Upper lobe of right lung (tissue), 1 donor: ENCODE results near the gene TGFBRAP1. TPM values are rescaled to one million over a fixed set of nuclear protein-coding genes. Genes with fewer than 3 reads are reported as not detected.

Experiments used
- ATAC-seq: fragments of 200-7000 bp; cut with Tn5 transposase; one replicate; pipeline ENCODE4 v1.9.1; 2020; ENCODE audit warnings: mild to moderate bottlenecking, moderate library complexity
- DNase-seq: peaks from one replicate; pipeline ENCODE4 v3.0.0-alpha.2; 2020
- H3K27ac ChIP-seq: fragments of 200-600 bp; one replicate; pipeline ENCODE4 v1.8.0; 2022
- H3K27me3 ChIP-seq: fragments of 200-600 bp; one replicate; pipeline ENCODE4 v1.8.0; 2022; ENCODE audit warnings: mild to moderate bottlenecking
- H3K36me3 ChIP-seq: fragments of 200-600 bp; one replicate; pipeline ENCODE4 v1.8.0; 2022
- H3K4me1 ChIP-seq: fragments of 200-600 bp; one replicate; pipeline ENCODE4 v1.8.0; 2022
- H3K4me3 ChIP-seq: fragments of 200-600 bp; one replicate; pipeline ENCODE4 v1.8.0; 2022; ENCODE audit warnings: mild to moderate bottlenecking
- H3K9me3 ChIP-seq: fragments of 200-600 bp; one replicate; pipeline ENCODE4 v1.8.0; 2022
- CTCF ChIP-seq: fragments of 200-600 bp; IDR thresholded peaks from one replicate; pipeline ENCODE4 v1.8.0; 2022; ENCODE audit warnings: antibody characterized with exemption
- intact Hi-C: fragments of 100-400 bp; cut with DNase I; formaldehyde crosslinking; loops from one replicate; pipeline ENCODE4 v1.11.0; 2022
- total RNA-seq: library from RNA; stranded (reverse); fragmentation: NEBNext Ultra II Directional; extraction: Animal tissue kit (Norgen Biotek cat#: 25700); gene quantifications from one replicate; pipeline ENCODE4 v1.2.1, GENCODE V29; 2021
- donor health status: DM: no; HTN: yes; CAD: no; lungs with severe emphysema.

TGFBRAP1 gene
- total RNA-seq, 1 donor from 2014 or later, result 22.9 TPM

GRCh38 chr2:105280281-105280680 lies 49.3 kb downstream of the TGFBRAP1 start:
- DNase-seq (no peak), ATAC-seq (no peak)
- intact Hi-C loops, result no loop called here
- no peaks in the 10 kb centered on the region for H3K9me3 ChIP-seq
- H3K27me3 ChIP-seq, result no peaks in the 10 kb centered on the region
- H3K4me3 ChIP-seq, result no peak overlapping the region
- no peaks in the 10 kb centered on the region for H3K4me1 ChIP-seq
- no peak overlapping the region for H3K27ac ChIP-seq
- peaks cover 89% of the 10 kb centered on the region for H3K36me3 ChIP-seq
- TF ChIP-seq CTCF, result no peak

- Histone ChIP-seq H3K36me3 (peaks cover 89% of the 10 kb centered on the region), H3K27ac (no peak overlapping the region), H3K9me3 (no peaks in the 10 kb centered on the region), H3K4me3 (no peak overlapping the region), H3K4me1 (no peaks in the 10 kb centered on the region), H3K27me3 (no peaks in the 10 kb centered on the region)
- DNase-seq, result no peak
- no peak for ATAC-seq
- intact Hi-C loops, result no loop called here
- no peak for TF ChIP-seq CTCF
Observed at GRCh38 chr2:105279126-105279525, 50.4 kb downstream of the TGFBRAP1 start.

- Histone ChIP-seq H3K4me1 (no peaks in the 10 kb centered on the region), H3K36me3 (peaks cover 89% of the 10 kb centered on the region), H3K4me3 (no peak overlapping the region), H3K27ac (no peak overlapping the region), H3K27me3 (no peaks in the 10 kb centered on the region), H3K9me3 (no peaks in the 10 kb centered on the region)
- no peak for TF ChIP-seq CTCF
- intact Hi-C loops, result no loop called here
- DNase-seq (no peak), ATAC-seq (no peak)
Observed at GRCh38 chr2:105278654-105279053, 50.9 kb downstream of the TGFBRAP1 start.

GRCh38 chr2:105274046-105274445 lies 55.5 kb downstream of the TGFBRAP1 start:
- TF ChIP-seq CTCF, result no peak
- no peaks in the 10 kb centered on the region for H3K9me3 ChIP-seq
- H3K4me1 ChIP-seq, result no peaks in the 10 kb centered on the region
- H3K27me3 ChIP-seq, result no peaks in the 10 kb centered on the region
- intact Hi-C loops, result no loop called here
- H3K4me3 ChIP-seq, result no peak overlapping the region
- no peak overlapping the region for H3K27ac ChIP-seq
- ATAC-seq, result peak; percentile 23
- DNase-seq, result no peak
- H3K36me3 ChIP-seq, result peaks cover 97% of the 10 kb centered on the region

- H3K27ac ChIP-seq, result no peak overlapping the region
- intact Hi-C loops, result no loop called here
- no peaks in the 10 kb centered on the region for H3K27me3 ChIP-seq
- ATAC-seq (no peak), DNase-seq (no peak)
- H3K36me3 ChIP-seq, result peaks cover 100% of the 10 kb centered on the region
- no peak for TF ChIP-seq CTCF
- no peaks in the 10 kb centered on the region for H3K4me1 ChIP-seq
- no peak overlapping the region for H3K4me3 ChIP-seq
- H3K9me3 ChIP-seq, result no peaks in the 10 kb centered on the region
Observed at GRCh38 chr2:105272176-105272575, 57.4 kb downstream of the TGFBRAP1 start.

GRCh38 chr2:105271393-105272045 lies 58.0 kb downstream of the TGFBRAP1 start:
- no peak for DNase-seq
- intact Hi-C loops, result no loop called here
- Histone ChIP-seq H3K4me3 (no peak overlapping the region), H3K9me3 (no peaks in the 10 kb centered on the region), H3K27me3 (no peaks in the 10 kb centered on the region), H3K27ac (no peak overlapping the region), H3K4me1 (no peaks in the 10 kb centered on the region), H3K36me3 (peaks cover 100% of the 10 kb centered on the region)
- ATAC-seq, result no peak
- no peak for TF ChIP-seq CTCF
